Measurements from ENCODE around the gene ITGB1BP1. TPM values are rescaled to one million over a fixed set of nuclear protein-coding genes. Genes with fewer than 3 reads are reported as not detected.
A peak's percentile ranks its signal among the peaks of the same experiment; 100 is the strongest.

Gene ITGB1BP1
- total RNA-seq, 1 donor, result 30.8 TPM

GRCh38 chr2:9466147-9466683 is 42.9 kb upstream of the ITGB1BP1 start:
- Histone ChIP-seq H3K36me3 (ENCODE audit: insufficient read depth, low read length) (peaks cover 25% of the 10 kb centered on the region), H3K4me3 (ENCODE audit: insufficient read depth, low read length) (no peak overlapping the region), H4K20me1 (ENCODE audit: insufficient read depth, low read length) (no peaks in the 10 kb centered on the region), H3K79me2 (ENCODE audit: insufficient read depth, low read length) (no peaks in the 10 kb centered on the region), H3K9me3 (ENCODE audit: low read depth, low read length) (no peaks in the 10 kb centered on the region), H3K27me3 (ENCODE audit: insufficient read depth, low read length) (no peaks in the 10 kb centered on the region), H3K27ac (ENCODE audit: low read depth, low read length) (no peak overlapping the region), H2AFZ (ENCODE audit: low read length) (no peak overlapping the region), H3K4me2 (ENCODE audit: insufficient read depth, low read length) (no peak overlapping the region), H3K4me1 (ENCODE audit: insufficient read depth, low read length) (peaks cover 4% of the 10 kb centered on the region)
- TF ChIP-seq, protein P1, sequence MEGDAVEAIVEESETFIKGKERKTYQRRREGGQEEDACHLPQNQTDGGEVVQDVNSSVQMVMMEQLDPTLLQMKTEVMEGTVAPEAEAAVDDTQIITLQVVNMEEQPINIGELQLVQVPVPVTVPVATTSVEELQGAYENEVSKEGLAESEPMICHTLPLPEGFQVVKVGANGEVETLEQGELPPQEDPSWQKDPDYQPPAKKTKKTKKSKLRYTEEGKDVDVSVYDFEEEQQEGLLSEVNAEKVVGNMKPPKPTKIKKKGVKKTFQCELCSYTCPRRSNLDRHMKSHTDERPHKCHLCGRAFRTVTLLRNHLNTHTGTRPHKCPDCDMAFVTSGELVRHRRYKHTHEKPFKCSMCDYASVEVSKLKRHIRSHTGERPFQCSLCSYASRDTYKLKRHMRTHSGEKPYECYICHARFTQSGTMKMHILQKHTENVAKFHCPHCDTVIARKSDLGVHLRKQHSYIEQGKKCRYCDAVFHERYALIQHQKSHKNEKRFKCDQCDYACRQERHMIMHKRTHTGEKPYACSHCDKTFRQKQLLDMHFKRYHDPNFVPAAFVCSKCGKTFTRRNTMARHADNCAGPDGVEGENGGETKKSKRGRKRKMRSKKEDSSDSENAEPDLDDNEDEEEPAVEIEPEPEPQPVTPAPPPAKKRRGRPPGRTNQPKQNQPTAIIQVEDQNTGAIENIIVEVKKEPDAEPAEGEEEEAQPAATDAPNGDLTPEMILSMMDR (IDR thresholded peaks at IDR 0.05; ENCODE audit: extremely low read depth, low read depth, low read length), result no peak
- DNase-seq (ENCODE audit: insufficient read length, low spot score, missing footprints), result no peak

DNA sequence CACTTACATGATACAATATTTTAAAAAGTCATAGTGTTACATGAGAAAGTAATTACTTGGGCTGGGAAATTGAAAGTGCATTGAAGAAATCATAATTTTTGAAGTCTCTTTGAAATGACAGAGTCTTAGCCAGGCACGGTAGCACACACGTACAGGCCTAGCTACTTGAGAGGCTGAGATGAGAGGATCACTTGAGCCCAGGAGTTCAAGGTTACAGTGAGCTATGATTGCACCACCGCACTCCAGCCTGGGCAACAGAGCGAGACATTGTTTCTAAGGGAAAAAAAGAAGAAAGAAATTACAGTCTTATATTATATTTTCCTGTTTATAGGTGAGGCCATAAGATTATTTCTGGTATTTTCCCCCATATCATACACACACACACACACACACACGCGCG is 41.8 kb upstream of the ITGB1BP1 start:
- Histone ChIP-seq H4K20me1 (ENCODE audit: insufficient read depth, low read length) (no peaks in the 10 kb centered on the region), H3K4me3 (ENCODE audit: insufficient read depth, low read length) (no peak overlapping the region), H3K36me3 (ENCODE audit: insufficient read depth, low read length) (peaks cover 23% of the 10 kb centered on the region), H3K4me1 (ENCODE audit: insufficient read depth, low read length) (peaks cover 4% of the 10 kb centered on the region), H2AFZ (ENCODE audit: low read length) (no peak overlapping the region), H3K27me3 (ENCODE audit: insufficient read depth, low read length) (no peaks in the 10 kb centered on the region), H3K27ac (ENCODE audit: low read depth, low read length) (no peak overlapping the region), H3K9me3 (ENCODE audit: low read depth, low read length) (no peaks in the 10 kb centered on the region), H3K79me2 (ENCODE audit: insufficient read depth, low read length) (no peaks in the 10 kb centered on the region), H3K4me2 (ENCODE audit: insufficient read depth, low read length) (no peak overlapping the region)
- TF ChIP-seq, protein P1 (IDR thresholded peaks at IDR 0.05; ENCODE audit: extremely low read depth, low read depth, low read length), result no peak
- DNase-seq (ENCODE audit: insufficient read length, low spot score, missing footprints), result no peak

DNA sequence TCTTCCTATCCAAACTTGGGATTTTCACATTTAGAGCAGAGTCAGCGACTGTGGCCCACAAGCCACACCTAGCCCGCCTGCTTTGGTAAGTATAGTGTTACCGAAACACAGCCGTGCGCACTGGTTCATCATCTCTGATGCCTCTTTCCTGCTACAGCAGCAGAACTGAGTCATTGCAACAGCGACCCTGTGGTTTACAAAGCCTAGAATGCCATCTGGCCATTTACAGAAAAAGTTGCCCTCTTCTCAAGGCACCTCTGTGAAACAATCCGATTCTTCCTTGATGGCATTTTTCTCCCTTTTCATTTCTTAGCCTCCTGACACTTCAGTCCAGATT is 40.3 kb upstream of the ITGB1BP1 start:
- H3K4me1 ChIP-seq (ENCODE audit: insufficient read depth, low read length), result peaks cover 4% of the 10 kb centered on the region
- H3K4me2 ChIP-seq (ENCODE audit: insufficient read depth, low read length), result no peak overlapping the region
- DNase-seq (ENCODE audit: insufficient read length, low spot score, missing footprints), result peak; percentile 87
- no peaks in the 10 kb centered on the region for H3K79me2 ChIP-seq (ENCODE audit: insufficient read depth, low read length)
- TF ChIP-seq, protein P1 (IDR thresholded peaks at IDR 0.05; ENCODE audit: extremely low read depth, low read depth, low read length), result no peak
- H3K4me3 ChIP-seq (ENCODE audit: insufficient read depth, low read length), result no peak overlapping the region
- H3K36me3 ChIP-seq (ENCODE audit: insufficient read depth, low read length), result peaks cover 28% of the 10 kb centered on the region
- H3K27me3 ChIP-seq (ENCODE audit: insufficient read depth, low read length), result no peaks in the 10 kb centered on the region
- H4K20me1 ChIP-seq (ENCODE audit: insufficient read depth, low read length), result no peaks in the 10 kb centered on the region
- H2AFZ ChIP-seq (ENCODE audit: low read length), result no peak overlapping the region
- H3K9me3 ChIP-seq (ENCODE audit: low read depth, low read length), result no peaks in the 10 kb centered on the region
- no peak overlapping the region for H3K27ac ChIP-seq (ENCODE audit: low read depth, low read length)

DNA sequence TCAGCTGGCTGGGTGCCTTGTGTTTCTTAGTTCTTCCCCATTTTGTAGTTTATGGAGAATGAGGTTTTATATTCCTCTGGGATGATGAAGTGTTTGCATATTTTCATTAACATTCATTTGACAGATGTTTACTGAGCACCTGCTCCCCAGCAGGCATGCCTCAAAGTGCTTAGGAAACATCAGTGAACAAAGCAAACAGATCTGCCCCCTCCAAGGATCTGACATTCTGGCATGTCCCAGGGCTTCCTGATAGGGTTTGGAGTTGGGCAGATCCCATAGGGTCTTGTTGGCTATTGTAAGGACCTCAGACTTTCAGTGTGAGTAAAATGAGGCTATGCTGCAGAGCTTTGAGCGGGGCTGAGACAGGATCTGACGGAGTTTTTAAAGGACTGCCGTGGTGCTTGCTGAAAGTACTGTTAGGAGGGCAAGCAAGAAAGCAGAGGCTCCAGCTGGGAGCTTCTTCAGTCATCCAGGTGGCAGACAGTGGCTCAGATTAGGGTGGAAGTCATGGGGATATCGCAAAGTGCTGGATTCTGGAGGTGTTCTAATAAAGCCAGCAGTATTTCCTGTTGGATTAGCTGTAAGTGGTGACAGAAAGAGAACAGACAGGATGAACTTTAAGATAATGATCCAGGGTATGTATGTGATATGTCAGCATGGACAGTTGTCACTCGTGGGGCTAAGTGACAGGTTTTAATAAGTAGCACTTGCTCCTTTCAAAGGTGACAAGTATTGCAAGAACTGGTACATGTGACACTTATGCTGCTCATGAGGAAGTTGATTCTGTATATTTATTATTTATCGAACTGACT is 39.8 kb upstream of the ITGB1BP1 start:
- H3K4me2 ChIP-seq (ENCODE audit: insufficient read depth, low read length), result no peak overlapping the region
- no peaks in the 10 kb centered on the region for H3K79me2 ChIP-seq (ENCODE audit: insufficient read depth, low read length)
- no peaks in the 10 kb centered on the region for H3K9me3 ChIP-seq (ENCODE audit: low read depth, low read length)
- H2AFZ ChIP-seq (ENCODE audit: low read length), result no peak overlapping the region
- no peak overlapping the region for H3K27ac ChIP-seq (ENCODE audit: low read depth, low read length)
- TF ChIP-seq, protein P1 (IDR thresholded peaks at IDR 0.05; ENCODE audit: extremely low read depth, low read depth, low read length), result no peak
- H3K4me1 ChIP-seq (ENCODE audit: insufficient read depth, low read length), result peaks cover 4% of the 10 kb centered on the region
- no peaks in the 10 kb centered on the region for H3K27me3 ChIP-seq (ENCODE audit: insufficient read depth, low read length)
- DNase-seq (ENCODE audit: insufficient read length, low spot score, missing footprints), result no peak
- peaks cover 33% of the 10 kb centered on the region for H3K36me3 ChIP-seq (ENCODE audit: insufficient read depth, low read length)
- H4K20me1 ChIP-seq (ENCODE audit: insufficient read depth, low read length), result no peaks in the 10 kb centered on the region
- no peak overlapping the region for H3K4me3 ChIP-seq (ENCODE audit: insufficient read depth, low read length)

All from osteoblast (primary cell).